K562 (cell line): ENCODE results near the gene IGSF8. TPM values are rescaled to one million over a fixed set of nuclear protein-coding genes. Genes with fewer than 3 reads are reported as not detected.

Experiments used
- RHOXF2B ChIP-seq: fragments of 250-450 bp; sonication (Bioruptor Pico); conservative IDR thresholded peaks from 2 replicates; pipeline ENCODE4 v1.5.1; 2021
- ZC3H11A ChIP-seq: IDR thresholded peaks from 2 replicates; pipeline ENCODE4 v1.6.1; 2012; ENCODE audit warnings: low read depth, low read length, improper control_type of control experiment
- polyA plus RNA-seq, 8 experiments: library from polyadenylated mRNA; depleted of rRNA in 4 of 8; stranded (reverse) in 5 of 8; unstranded in 3 of 8; fragments of >200 nt; fragmentation: Nextera tagmentation in 2 of 8; fragmentation: Illumina TruSeq in 1 of 8; extraction: Ambion mirVana in 2 of 8; extraction: Trizol in 1 of 8; gene quantifications; 2 replicates each; pipeline versions ENCODE4 v1.2.1 to v1.2.3, GENCODE V29; 2011 to 2014; ENCODE audit warnings: inconsistent platforms in 1 of 8, missing spikeins in 1 of 8
- total RNA-seq, 7 experiments: library from RNA; depleted of rRNA in 6 of 7; stranded (reverse); fragments of >200 nt in 6 of 7; fragmentation: Illumina TruSeq in 2 of 7; extraction: Trizol in 2 of 7; gene quantifications; 2 replicates each; pipeline versions ENCODE4 v1.2.1 to v1.2.3, GENCODE V29; 2011 to 2021; ENCODE audit warnings: low replicate concordance in 1 of 7
- TF ChIP-seq, protein P1 (sequence below): fragments of 250-450 bp; sonication (Bioruptor Pico); IDR thresholded peaks from 2 replicates; pipeline ENCODE4 v1.4.0; 2020
- TF ChIP-seq, protein P2 (sequence below): fragments of 450-650 bp; IDR thresholded peaks from 2 replicates; pipeline ENCODE4 v1.6.1; 2016
- TF ChIP-seq, protein P3 (sequence below): fragments of 250-450 bp; sonication (Bioruptor Pico); IDR thresholded peaks from 2 replicates; pipeline ENCODE4 v1.8.0; 2021; ENCODE audit warnings: moderate library complexity, mild to moderate bottlenecking, inconsistent platforms
- TF ChIP-seq, protein P4 (sequence below), 2 experiments: fragments of 450-650 bp; formaldehyde crosslinking in 1 of 2; IDR thresholded peaks; 2 replicates each; pipeline versions ENCODE4 v1.4.0 to v1.6.1; 2014 to 2020; ENCODE audit warnings: mild to moderate bottlenecking in 2 of 2, borderline replicate concordance in 1 of 2, low read depth in 1 of 2
- TF ChIP-seq, protein P5 (sequence below): sonication (generic); formaldehyde crosslinking; IDR thresholded peaks from 2 replicates; pipeline ENCODE4 v1.8.1; 2023; ENCODE audit warnings: mild to moderate bottlenecking, missing genetic modification reagents

IGSF8 gene
- total and polyA plus RNA-seq, 9 of the 15 experiments (the other 6 are each of a cell fraction or from before 2014, with no cell fraction given) = 0.32 to 11.7 (median 3.2) TPM

DNA sequence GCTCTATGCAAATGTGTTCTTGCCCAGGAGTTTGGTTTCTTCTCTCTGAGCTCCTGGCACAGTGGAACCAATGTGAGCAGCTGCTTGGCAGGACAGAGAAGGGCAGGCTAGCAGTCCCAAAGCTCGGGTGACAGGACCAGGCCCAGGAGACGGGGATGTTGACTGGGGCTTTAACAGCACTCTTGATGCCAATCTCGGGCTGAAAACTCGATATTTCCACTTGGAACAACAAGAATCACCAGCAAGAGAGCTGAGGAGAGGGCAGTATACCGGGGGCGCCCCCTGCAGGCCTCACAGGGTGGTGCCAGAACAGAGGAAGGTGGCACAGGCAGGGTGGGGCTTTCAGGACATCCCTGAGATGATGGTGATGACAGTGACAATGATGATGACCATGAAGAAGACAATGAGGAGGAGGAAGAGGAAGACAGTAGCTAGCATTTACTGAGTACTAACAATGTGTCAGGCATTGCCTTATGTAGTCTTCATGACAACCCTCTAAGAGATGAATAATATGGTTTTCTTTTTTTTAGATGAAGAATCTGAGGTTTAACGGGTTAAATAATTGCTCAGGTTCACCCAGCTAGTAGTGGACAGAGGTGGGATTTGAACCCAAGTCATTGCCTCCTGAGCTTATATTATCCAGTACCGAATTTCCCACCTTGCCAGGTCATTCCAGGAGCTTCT, 19.8 kb downstream of the IGSF8 start (continued):
- TF ChIP-seq, protein P1, sequence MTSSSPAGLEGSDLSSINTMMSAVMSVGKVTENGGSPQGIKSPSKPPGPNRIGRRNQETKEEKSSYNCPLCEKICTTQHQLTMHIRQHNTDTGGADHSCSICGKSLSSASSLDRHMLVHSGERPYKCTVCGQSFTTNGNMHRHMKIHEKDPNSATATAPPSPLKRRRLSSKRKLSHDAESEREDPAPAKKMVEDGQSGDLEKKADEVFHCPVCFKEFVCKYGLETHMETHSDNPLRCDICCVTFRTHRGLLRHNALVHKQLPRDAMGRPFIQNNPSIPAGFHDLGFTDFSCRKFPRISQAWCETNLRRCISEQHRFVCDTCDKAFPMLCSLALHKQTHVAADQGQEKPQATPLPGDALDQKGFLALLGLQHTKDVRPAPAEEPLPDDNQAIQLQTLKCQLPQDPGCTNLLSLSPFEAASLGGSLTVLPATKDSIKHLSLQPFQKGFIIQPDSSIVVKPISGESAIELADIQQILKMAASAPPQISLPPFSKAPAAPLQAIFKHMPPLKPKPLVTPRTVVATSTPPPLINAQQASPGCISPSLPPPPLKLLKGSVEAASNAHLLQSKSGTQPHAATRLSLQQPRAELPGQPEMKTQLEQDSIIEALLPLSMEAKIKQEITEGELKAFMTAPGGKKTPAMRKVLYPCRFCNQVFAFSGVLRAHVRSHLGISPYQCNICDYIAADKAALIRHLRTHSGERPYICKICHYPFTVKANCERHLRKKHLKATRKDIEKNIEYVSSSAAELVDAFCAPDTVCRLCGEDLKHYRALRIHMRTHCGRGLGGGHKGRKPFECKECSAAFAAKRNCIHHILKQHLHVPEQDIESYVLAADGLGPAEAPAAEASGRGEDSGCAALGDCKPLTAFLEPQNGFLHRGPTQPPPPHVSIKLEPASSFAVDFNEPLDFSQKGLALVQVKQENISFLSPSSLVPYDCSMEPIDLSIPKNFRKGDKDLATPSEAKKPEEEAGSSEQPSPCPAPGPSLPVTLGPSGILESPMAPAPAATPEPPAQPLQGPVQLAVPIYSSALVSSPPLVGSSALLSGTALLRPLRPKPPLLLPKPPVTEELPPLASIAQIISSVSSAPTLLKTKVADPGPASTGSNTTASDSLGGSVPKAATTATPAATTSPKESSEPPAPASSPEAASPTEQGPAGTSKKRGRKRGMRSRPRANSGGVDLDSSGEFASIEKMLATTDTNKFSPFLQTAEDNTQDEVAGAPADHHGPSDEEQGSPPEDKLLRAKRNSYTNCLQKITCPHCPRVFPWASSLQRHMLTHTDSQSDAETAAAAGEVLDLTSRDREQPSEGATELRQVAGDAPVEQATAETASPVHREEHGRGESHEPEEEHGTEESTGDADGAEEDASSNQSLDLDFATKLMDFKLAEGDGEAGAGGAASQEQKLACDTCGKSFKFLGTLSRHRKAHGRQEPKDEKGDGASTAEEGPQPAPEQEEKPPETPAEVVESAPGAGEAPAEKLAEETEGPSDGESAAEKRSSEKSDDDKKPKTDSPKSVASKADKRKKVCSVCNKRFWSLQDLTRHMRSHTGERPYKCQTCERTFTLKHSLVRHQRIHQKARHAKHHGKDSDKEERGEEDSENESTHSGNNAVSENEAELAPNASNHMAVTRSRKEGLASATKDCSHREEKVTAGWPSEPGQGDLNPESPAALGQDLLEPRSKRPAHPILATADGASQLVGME = no peak
- TF ChIP-seq, protein P2, sequence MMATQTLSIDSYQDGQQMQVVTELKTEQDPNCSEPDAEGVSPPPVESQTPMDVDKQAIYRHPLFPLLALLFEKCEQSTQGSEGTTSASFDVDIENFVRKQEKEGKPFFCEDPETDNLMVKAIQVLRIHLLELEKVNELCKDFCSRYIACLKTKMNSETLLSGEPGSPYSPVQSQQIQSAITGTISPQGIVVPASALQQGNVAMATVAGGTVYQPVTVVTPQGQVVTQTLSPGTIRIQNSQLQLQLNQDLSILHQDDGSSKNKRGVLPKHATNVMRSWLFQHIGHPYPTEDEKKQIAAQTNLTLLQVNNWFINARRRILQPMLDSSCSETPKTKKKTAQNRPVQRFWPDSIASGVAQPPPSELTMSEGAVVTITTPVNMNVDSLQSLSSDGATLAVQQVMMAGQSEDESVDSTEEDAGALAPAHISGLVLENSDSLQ = no peak
- TF ChIP-seq, protein P3, sequence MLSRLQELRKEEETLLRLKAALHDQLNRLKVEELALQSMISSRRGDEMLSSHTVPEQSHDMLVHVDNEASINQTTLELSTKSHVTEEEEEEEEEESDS (CRISPR knock-in tag) = no peak
- TF ChIP-seq, protein P4, sequence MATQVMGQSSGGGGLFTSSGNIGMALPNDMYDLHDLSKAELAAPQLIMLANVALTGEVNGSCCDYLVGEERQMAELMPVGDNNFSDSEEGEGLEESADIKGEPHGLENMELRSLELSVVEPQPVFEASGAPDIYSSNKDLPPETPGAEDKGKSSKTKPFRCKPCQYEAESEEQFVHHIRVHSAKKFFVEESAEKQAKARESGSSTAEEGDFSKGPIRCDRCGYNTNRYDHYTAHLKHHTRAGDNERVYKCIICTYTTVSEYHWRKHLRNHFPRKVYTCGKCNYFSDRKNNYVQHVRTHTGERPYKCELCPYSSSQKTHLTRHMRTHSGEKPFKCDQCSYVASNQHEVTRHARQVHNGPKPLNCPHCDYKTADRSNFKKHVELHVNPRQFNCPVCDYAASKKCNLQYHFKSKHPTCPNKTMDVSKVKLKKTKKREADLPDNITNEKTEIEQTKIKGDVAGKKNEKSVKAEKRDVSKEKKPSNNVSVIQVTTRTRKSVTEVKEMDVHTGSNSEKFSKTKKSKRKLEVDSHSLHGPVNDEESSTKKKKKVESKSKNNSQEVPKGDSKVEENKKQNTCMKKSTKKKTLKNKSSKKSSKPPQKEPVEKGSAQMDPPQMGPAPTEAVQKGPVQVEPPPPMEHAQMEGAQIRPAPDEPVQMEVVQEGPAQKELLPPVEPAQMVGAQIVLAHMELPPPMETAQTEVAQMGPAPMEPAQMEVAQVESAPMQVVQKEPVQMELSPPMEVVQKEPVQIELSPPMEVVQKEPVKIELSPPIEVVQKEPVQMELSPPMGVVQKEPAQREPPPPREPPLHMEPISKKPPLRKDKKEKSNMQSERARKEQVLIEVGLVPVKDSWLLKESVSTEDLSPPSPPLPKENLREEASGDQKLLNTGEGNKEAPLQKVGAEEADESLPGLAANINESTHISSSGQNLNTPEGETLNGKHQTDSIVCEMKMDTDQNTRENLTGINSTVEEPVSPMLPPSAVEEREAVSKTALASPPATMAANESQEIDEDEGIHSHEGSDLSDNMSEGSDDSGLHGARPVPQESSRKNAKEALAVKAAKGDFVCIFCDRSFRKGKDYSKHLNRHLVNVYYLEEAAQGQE (IDR thresholded peaks at IDR 0.05; ENCODE audit: borderline replicate concordance) = peak; percentile 64
- TF ChIP-seq, protein P4 (CRISPR knock-in tag; IDR thresholded peaks at IDR 0.05; ENCODE audit: low read depth) = no peak
- TF ChIP-seq ZC3H11A (no peak), RHOXF2B (CRISPR knock-in tag) (no peak)
- TF ChIP-seq, protein P5, sequence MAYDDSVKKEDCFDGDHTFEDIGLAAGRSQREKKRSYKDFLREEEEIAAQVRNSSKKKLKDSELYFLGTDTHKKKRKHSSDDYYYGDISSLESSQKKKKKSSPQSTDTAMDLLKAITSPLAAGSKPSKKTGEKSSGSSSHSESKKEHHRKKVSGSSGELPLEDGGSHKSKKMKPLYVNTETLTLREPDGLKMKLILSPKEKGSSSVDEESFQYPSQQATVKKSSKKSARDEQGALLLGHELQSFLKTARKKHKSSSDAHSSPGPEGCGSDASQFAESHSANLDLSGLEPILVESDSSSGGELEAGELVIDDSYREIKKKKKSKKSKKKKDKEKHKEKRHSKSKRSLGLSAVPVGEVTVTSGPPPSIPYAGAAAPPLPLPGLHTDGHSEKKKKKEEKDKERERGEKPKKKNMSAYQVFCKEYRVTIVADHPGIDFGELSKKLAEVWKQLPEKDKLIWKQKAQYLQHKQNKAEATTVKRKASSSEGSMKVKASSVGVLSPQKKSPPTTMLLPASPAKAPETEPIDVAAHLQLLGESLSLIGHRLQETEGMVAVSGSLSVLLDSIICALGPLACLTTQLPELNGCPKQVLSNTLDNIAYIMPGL = no peak
